ENCODE results near the gene PTMA.

DNA sequence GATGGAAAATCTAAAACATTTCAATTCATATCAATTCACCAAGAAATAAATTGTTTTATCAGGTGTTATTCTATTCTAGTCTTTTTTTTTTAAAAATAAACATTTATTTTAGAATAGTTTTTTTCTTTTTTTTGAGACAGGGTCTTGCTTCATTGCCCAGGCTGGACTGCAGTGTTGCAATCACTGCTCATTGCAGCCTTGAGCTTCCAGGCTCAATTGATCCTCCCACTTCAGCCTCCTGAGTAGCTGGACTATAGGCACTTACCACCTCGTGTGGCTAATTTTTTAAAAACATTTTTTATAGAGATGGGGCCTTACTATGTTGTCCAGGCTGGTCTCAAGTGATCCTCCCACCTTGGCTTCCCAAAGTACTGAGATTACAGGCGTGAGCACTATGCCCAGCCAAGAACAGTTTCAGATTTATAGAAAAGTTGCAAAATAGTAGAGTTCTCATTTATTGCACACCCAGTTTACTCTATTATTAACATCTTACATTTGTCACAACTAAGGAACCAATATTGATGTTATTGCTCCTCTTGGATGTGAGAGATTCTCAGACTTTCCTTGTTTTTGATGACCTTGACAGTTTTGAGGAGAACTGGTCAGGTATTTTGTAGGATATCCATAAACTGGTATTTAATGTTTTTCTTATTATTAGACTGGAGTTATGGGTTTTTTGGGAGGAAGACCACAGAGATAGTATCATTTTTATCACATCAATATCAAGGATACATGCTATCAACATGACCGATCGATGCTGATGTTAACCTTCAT is 42.9 kb downstream of the PTMA start:
- TF ChIP-seq, protein P1, sequence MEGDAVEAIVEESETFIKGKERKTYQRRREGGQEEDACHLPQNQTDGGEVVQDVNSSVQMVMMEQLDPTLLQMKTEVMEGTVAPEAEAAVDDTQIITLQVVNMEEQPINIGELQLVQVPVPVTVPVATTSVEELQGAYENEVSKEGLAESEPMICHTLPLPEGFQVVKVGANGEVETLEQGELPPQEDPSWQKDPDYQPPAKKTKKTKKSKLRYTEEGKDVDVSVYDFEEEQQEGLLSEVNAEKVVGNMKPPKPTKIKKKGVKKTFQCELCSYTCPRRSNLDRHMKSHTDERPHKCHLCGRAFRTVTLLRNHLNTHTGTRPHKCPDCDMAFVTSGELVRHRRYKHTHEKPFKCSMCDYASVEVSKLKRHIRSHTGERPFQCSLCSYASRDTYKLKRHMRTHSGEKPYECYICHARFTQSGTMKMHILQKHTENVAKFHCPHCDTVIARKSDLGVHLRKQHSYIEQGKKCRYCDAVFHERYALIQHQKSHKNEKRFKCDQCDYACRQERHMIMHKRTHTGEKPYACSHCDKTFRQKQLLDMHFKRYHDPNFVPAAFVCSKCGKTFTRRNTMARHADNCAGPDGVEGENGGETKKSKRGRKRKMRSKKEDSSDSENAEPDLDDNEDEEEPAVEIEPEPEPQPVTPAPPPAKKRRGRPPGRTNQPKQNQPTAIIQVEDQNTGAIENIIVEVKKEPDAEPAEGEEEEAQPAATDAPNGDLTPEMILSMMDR (IDR thresholded peaks at IDR 0.05): no peak
- TF ChIP-seq POLR2A (IDR thresholded peaks at IDR 0.05): no peak
